HepG2 (cell line): ENCODE results near the gene SGF29. TPM values are rescaled to one million over a fixed set of nuclear protein-coding genes. Genes with fewer than 3 reads are reported as not detected.

ENCODE experiments used
- AGO2 ChIP-seq: fragments of 200-400 bp; formaldehyde crosslinking; optimal IDR thresholded peaks from 2 replicates; pipeline ENCODE3; 2017; ENCODE audit warnings: mild to moderate bottlenecking, low read depth, low read length, moderate library complexity
- BRCA1 ChIP-seq: sonication (generic); formaldehyde crosslinking; IDR thresholded peaks from 2 replicates; pipeline ENCODE4 v1.4.0; 2020; ENCODE audit warnings: missing genetic modification reagents
- FOXA3 ChIP-seq: IDR thresholded peaks from 2 replicates; pipeline ENCODE4 v1.6.1; 2016; ENCODE audit warnings: missing genetic modification reagents, missing compliant biosample characterization
- MTF1 ChIP-seq: sonication (generic); formaldehyde crosslinking; IDR thresholded peaks from 2 replicates; pipeline ENCODE4 v1.5.0; 2020; ENCODE audit warnings: missing genetic modification reagents
- PCBP1 ChIP-seq: fragments of 200-400 bp; formaldehyde crosslinking; IDR thresholded peaks from 2 replicates; pipeline ENCODE4 v1.6.1; 2017; ENCODE audit warnings: mild to moderate bottlenecking, low read depth, low read length, borderline replicate concordance
- SIN3A ChIP-seq: IDR thresholded peaks from 2 replicates; pipeline ENCODE4 v1.6.1; 2011; ENCODE audit warnings: low read depth, mild to moderate bottlenecking, control low read depth, low read length, borderline replicate concordance
- SMAD9 ChIP-seq: sonication (generic); formaldehyde crosslinking; IDR thresholded peaks from 2 replicates; pipeline ENCODE4 v1.5.1; 2020; ENCODE audit warnings: mild to moderate bottlenecking, missing genetic modification reagents
- SMC3 ChIP-seq: IDR thresholded peaks from 2 replicates; pipeline ENCODE4 v1.6.1; 2011; ENCODE audit warnings: low read length, improper control_type of control experiment
- SP1 ChIP-seq, 2 experiments: fragments of 450-650 bp in 1 of 2; sonication (generic) in 1 of 2; formaldehyde crosslinking in 1 of 2; IDR thresholded peaks; 2 replicates each; pipeline versions ENCODE4 v1.4.0 to v1.6.1; 2016 to 2020; ENCODE audit warnings: missing genetic modification reagents in 1 of 2
- THAP11 ChIP-seq: IDR thresholded peaks from 2 replicates; pipeline ENCODE4 v1.6.1; 2016; ENCODE audit warnings: missing biosample characterization, missing genetic modification reagents
- U2AF1 ChIP-seq: fragments of 200-400 bp; formaldehyde crosslinking; optimal IDR thresholded peaks from 2 replicates; pipeline ENCODE3; 2017; ENCODE audit warnings: mild to moderate bottlenecking, low read depth, low read length
- ZFP82 ChIP-seq: sonication (generic); formaldehyde crosslinking; IDR thresholded peaks from 2 replicates; pipeline ENCODE4 v1.5.1; 2020; ENCODE audit warnings: mild to moderate bottlenecking, missing genetic modification reagents, borderline replicate concordance
- ZNF235 ChIP-seq: sonication (generic); formaldehyde crosslinking; IDR thresholded peaks from 2 replicates; pipeline ENCODE4 v1.8.1; 2023; ENCODE audit warnings: mild to moderate bottlenecking, missing genetic modification reagents, borderline replicate concordance
- ZNF24 ChIP-seq: fragments of 450-650 bp; IDR thresholded peaks from 2 replicates; pipeline ENCODE4 v1.6.1; 2017; ENCODE audit warnings: antibody characterized with exemption, mild to moderate bottlenecking
- ZNF333 ChIP-seq: sonication (generic); formaldehyde crosslinking; IDR thresholded peaks from 2 replicates; pipeline ENCODE4 v1.4.0; 2020; ENCODE audit warnings: mild to moderate bottlenecking, missing genetic modification reagents, borderline replicate concordance
- ZNF572 ChIP-seq: sonication (generic); formaldehyde crosslinking; IDR thresholded peaks from 2 replicates; pipeline ENCODE4 v1.5.1; 2020; ENCODE audit warnings: mild to moderate bottlenecking, missing genetic modification reagents
- ZNF788 ChIP-seq: sonication (generic); formaldehyde crosslinking; IDR thresholded peaks from 2 replicates; pipeline ENCODE4 v1.5.0; 2020; ENCODE audit warnings: mild to moderate bottlenecking, missing genetic modification reagents, borderline replicate concordance
- ZSCAN30 ChIP-seq: sonication (generic); formaldehyde crosslinking; IDR thresholded peaks from 2 replicates; pipeline ENCODE4 v1.5.0; 2020; ENCODE audit warnings: mild to moderate bottlenecking, missing genetic modification reagents
- polyA plus RNA-seq, 8 experiments: library from polyadenylated mRNA; depleted of rRNA in 3 of 8; stranded (reverse) in 7 of 8; unstranded in 1 of 8; fragments of >200 nt; fragmentation: Illumina TruSeq in 4 of 8; extraction: Trizol in 4 of 8; gene quantifications; 2 replicates each; pipeline versions ENCODE4 v1.2.1 to v1.2.3, GENCODE V29; 2011 to 2016; ENCODE audit warnings: low read depth in 4 of 8, missing spikeins in 1 of 8, mixed read lengths in 1 of 8; ENCODE audit not compliant: insufficient read depth in 1 of 8
- total RNA-seq, 5 experiments: library from RNA; depleted of rRNA; stranded (reverse); fragments of >200 nt; fragmentation: Illumina TruSeq; extraction: Trizol; gene quantifications; 2 replicates each; pipeline ENCODE4 v1.2.3, GENCODE V29; 2016; ENCODE audit warnings: low read depth in 1 of 5
- TF ChIP-seq, protein P1 (sequence below): sonication (generic); formaldehyde crosslinking; IDR thresholded peaks from 2 replicates; pipeline ENCODE4 v1.5.1; 2020; ENCODE audit warnings: missing genetic modification reagents, mild to moderate bottlenecking, borderline replicate concordance
- TF ChIP-seq, protein P2 (sequence below): sonication (generic); formaldehyde crosslinking; IDR thresholded peaks from 2 replicates; pipeline ENCODE4 v1.8.0; 2022; ENCODE audit warnings: mild to moderate bottlenecking, missing genetic modification reagents
- TF ChIP-seq, protein P3 (sequence below), 2 experiments: IDR thresholded peaks; 2 replicates each; pipeline ENCODE4 v1.6.1; 2011 to 2012; ENCODE audit warnings: low read length in 2 of 2, borderline replicate concordance in 1 of 2, low read depth in 1 of 2, mild to moderate bottlenecking in 1 of 2, moderate library complexity in 1 of 2

The SGF29 gene
- total and polyA plus RNA-seq, 2 of the 13 experiments (the other 11 are each of a cell fraction or from before 2014, with no cell fraction given), result 5.0 to 29.4 TPM

DNA sequence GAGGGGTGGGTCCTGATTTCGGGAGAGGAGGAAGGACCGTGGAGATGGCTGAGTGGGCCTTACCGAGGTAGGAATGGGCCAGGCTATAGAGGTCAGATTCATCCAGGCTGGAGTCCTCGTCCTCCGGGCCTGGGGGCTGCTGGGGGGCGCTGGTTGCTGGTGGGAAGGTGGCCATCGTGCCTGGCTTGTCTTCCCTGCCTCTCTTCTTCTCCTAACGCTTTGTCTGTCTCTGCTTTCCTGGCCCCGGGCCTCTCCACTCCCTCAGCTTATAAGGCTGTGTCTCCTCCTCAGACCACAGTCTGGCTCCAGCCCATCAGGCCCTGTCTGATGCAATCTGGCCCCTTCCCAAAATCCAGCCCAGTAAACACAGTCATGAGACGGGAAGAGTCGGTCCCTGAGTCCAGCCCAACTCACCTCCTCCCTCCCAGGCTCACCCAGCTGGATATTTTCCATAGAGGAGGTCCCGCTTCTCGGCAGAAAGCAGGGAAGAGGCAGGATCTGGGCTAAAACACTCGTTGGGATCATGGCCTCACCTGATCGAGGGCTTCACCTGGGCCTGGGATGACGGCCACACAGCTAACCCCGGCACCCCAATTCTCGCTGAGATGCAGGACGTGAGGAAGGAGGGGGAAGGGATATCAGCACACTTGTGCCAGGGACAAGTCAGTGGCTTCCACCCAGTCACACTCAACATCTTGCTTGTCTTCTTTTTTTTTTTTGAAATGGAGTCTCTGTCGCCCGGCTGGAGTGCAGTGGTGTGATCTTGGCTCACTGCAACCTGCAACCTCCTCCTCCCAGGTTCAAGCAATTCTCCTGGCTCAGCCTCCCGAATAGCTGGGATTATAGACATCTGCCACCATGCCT lies 14.8 kb upstream of the SGF29 start, which contains the start of gene NUPR1 (continued):
- TF ChIP-seq, protein P1, sequence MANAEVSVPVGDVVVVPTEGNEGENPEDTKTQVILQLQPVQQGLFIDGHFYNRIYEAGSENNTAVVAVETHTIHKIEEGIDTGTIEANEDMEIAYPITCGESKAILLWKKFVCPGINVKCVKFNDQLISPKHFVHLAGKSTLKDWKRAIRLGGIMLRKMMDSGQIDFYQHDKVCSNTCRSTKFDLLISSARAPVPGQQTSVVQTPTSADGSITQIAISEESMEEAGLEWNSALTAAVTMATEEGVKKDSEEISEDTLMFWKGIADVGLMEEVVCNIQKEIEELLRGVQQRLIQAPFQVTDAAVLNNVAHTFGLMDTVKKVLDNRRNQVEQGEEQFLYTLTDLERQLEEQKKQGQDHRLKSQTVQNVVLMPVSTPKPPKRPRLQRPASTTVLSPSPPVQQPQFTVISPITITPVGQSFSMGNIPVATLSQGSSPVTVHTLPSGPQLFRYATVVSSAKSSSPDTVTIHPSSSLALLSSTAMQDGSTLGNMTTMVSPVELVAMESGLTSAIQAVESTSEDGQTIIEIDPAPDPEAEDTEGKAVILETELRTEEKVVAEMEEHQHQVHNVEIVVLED (CRISPR knock-in tag), result no peak
- TF ChIP-seq SIN3A (no peak; the same call in 1 of the 2 replicates), MTF1 (CRISPR knock-in tag) (no peak), BRCA1 (no peak; the same call in 1 of the 2 replicates), AGO2 (no peak), ZNF333 (0 out of 2 replicates have a peak, but pooled peaks have one; percentile 40), PCBP1 (no peak), ZNF788 (CRISPR knock-in tag) (peak; percentile 41; the same call in 1 of the 2 replicates), SP1 (IDR thresholded peaks at IDR 0.05) (no peak), SP1 (CRISPR knock-in tag; IDR thresholded peaks at IDR 0.05) (no peak), SMC3 (no peak), ZSCAN30 (0 out of 2 replicates have a peak, but pooled peaks have one; percentile 27), ZNF572 (CRISPR knock-in tag) (no peak), SMAD9 (no peak), ZNF24 (no peak), ZNF235 (CRISPR knock-in tag) (no peak; the same call in 1 of the 2 replicates), THAP11 (peak; percentile 80), U2AF1 (no peak), ZFP82 (CRISPR knock-in tag) (no peak), FOXA3 (CRISPR knock-in tag) (peak; percentile 83)
- TF ChIP-seq, protein P2, sequence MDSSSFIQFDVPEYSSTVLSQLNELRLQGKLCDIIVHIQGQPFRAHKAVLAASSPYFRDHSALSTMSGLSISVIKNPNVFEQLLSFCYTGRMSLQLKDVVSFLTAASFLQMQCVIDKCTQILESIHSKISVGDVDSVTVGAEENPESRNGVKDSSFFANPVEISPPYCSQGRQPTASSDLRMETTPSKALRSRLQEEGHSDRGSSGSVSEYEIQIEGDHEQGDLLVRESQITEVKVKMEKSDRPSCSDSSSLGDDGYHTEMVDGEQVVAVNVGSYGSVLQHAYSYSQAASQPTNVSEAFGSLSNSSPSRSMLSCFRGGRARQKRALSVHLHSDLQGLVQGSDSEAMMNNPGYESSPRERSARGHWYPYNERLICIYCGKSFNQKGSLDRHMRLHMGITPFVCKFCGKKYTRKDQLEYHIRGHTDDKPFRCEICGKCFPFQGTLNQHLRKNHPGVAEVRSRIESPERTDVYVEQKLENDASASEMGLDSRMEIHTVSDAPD (CRISPR knock-in tag), result no peak; the same call in 1 of the 2 replicates
- TF ChIP-seq, protein P3, sequence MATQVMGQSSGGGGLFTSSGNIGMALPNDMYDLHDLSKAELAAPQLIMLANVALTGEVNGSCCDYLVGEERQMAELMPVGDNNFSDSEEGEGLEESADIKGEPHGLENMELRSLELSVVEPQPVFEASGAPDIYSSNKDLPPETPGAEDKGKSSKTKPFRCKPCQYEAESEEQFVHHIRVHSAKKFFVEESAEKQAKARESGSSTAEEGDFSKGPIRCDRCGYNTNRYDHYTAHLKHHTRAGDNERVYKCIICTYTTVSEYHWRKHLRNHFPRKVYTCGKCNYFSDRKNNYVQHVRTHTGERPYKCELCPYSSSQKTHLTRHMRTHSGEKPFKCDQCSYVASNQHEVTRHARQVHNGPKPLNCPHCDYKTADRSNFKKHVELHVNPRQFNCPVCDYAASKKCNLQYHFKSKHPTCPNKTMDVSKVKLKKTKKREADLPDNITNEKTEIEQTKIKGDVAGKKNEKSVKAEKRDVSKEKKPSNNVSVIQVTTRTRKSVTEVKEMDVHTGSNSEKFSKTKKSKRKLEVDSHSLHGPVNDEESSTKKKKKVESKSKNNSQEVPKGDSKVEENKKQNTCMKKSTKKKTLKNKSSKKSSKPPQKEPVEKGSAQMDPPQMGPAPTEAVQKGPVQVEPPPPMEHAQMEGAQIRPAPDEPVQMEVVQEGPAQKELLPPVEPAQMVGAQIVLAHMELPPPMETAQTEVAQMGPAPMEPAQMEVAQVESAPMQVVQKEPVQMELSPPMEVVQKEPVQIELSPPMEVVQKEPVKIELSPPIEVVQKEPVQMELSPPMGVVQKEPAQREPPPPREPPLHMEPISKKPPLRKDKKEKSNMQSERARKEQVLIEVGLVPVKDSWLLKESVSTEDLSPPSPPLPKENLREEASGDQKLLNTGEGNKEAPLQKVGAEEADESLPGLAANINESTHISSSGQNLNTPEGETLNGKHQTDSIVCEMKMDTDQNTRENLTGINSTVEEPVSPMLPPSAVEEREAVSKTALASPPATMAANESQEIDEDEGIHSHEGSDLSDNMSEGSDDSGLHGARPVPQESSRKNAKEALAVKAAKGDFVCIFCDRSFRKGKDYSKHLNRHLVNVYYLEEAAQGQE (IDR thresholded peaks at IDR 0.05; ENCODE audit: borderline replicate concordance in 1 of 2, low read depth in 1 of 2, low read length in 2 of 2), result no peak
